ENCODE measurements around the gene STK4. TPM values are rescaled to one million over a fixed set of nuclear protein-coding genes. Genes with fewer than 3 reads are reported as not detected.
"Not testable (repeated sequence)": the region's sequence is repeated elsewhere in the genome, so short reads cannot be mapped to it uniquely, and the experiment has no call there.

The STK4 gene
- total RNA-seq, 1 experiment from 2014 or later: 49.2 TPM

GRCh38 chr20:45017857-45018256 lies 51.5 kb downstream of the STK4 start:
- peaks cover 5% of the 10 kb centered on the region; the same call in 1 of the 2 replicates for H3K4me1 ChIP-seq
- peaks cover 13% of the 10 kb centered on the region; the same call in 1 of the 2 replicates for H3K36me3 ChIP-seq
- H3K4me3 ChIP-seq: no peak overlapping the region
- no peak for DNase-seq
- no peak overlapping the region for H3K27ac ChIP-seq
- no peaks in the 10 kb centered on the region for H3K27me3 ChIP-seq
- no peaks in the 10 kb centered on the region for H3K9me3 ChIP-seq (replicated peaks)

GRCh38 chr20:45019027-45019761 lies 52.9 kb downstream of the STK4 start:
- Histone ChIP-seq H3K27me3 (no peaks in the 10 kb centered on the region), H3K4me1 (no peaks in the 10 kb centered on the region), H3K4me3 (no peak overlapping the region), H3K9me3 (replicated peaks) (no peaks in the 10 kb centered on the region), H3K36me3 (peaks cover 11% of the 10 kb centered on the region; the same call in 1 of the 2 replicates), H3K27ac (no peak overlapping the region)
- no peak for DNase-seq

- peaks cover 16% of the 10 kb centered on the region for H3K36me3 ChIP-seq
- H3K4me3 ChIP-seq: no peak overlapping the region
- H3K4me1 ChIP-seq: no peaks in the 10 kb centered on the region
- no peak overlapping the region for H3K27ac ChIP-seq
- H3K27me3 ChIP-seq: no peaks in the 10 kb centered on the region
- DNase-seq: no peak
- H3K9me3 ChIP-seq (replicated peaks): no peaks in the 10 kb centered on the region
These were observed 53.4 kb downstream of the STK4 start for GRCh38 chr20:45019762-45020123.

- no peaks in the 10 kb centered on the region for H3K9me3 ChIP-seq (replicated peaks)
- H3K36me3 ChIP-seq: peaks cover 20% of the 10 kb centered on the region
- H3K27me3 ChIP-seq: no peaks in the 10 kb centered on the region
- no peak for DNase-seq
- no peaks in the 10 kb centered on the region for H3K4me1 ChIP-seq
- H3K4me3 ChIP-seq: no peak overlapping the region
- no peak overlapping the region for H3K27ac ChIP-seq
These were observed 54.0 kb downstream of the STK4 start for GRCh38 chr20:45020236-45020886.

- no peak for DNase-seq
- Histone ChIP-seq H3K36me3 (peaks cover 26% of the 10 kb centered on the region), H3K27ac (no peak overlapping the region), H3K4me3 (no peak overlapping the region), H3K4me1 (no peaks in the 10 kb centered on the region), H3K27me3 (no peaks in the 10 kb centered on the region), H3K9me3 (replicated peaks) (no peaks in the 10 kb centered on the region)
These were observed 55.3 kb downstream of the STK4 start for GRCh38 chr20:45021631-45022030.

- H3K4me1 ChIP-seq; H3K4me3 ChIP-seq; H3K27me3 ChIP-seq; H3K27ac ChIP-seq; DNase-seq; H3K9me3 ChIP-seq (replicated peaks): not testable (repeated sequence)
- H3K36me3 ChIP-seq: peaks cover 26% of the 10 kb centered on the region
These were observed 56.8 kb downstream of the STK4 start for GRCh38 chr20:45023140-45023539.

GRCh38 chr20:45028424-45029136 lies 62.3 kb downstream of the STK4 start:
- H3K4me3 ChIP-seq: no peak overlapping the region
- DNase-seq: no peak
- no peaks in the 10 kb centered on the region for H3K27me3 ChIP-seq
- H3K4me1 ChIP-seq: peaks cover 4% of the 10 kb centered on the region; the same call in 1 of the 2 replicates
- no peaks in the 10 kb centered on the region for H3K9me3 ChIP-seq (replicated peaks)
- no peak overlapping the region for H3K27ac ChIP-seq
- peaks cover 20% of the 10 kb centered on the region for H3K36me3 ChIP-seq

GRCh38 chr20:45029884-45030283 lies 63.6 kb downstream of the STK4 start:
- H3K27ac ChIP-seq: no peak overlapping the region
- no peaks in the 10 kb centered on the region for H3K9me3 ChIP-seq (replicated peaks)
- no peak overlapping the region for H3K4me3 ChIP-seq
- DNase-seq: no peak
- peaks cover 4% of the 10 kb centered on the region; the same call in 1 of the 2 replicates for H3K4me1 ChIP-seq
- H3K36me3 ChIP-seq: peaks cover 14% of the 10 kb centered on the region
- no peaks in the 10 kb centered on the region for H3K27me3 ChIP-seq

GRCh38 chr20:45032276-45032675 lies 66.0 kb downstream of the STK4 start:
- Histone ChIP-seq H3K4me3 (no peak overlapping the region), H3K36me3 (peaks cover 3% of the 10 kb centered on the region), H3K9me3 (replicated peaks) (no peaks in the 10 kb centered on the region), H3K4me1 (peaks cover 4% of the 10 kb centered on the region; the same call in 1 of the 2 replicates), H3K27me3 (no peaks in the 10 kb centered on the region), H3K27ac (no peak overlapping the region)
- DNase-seq: no peak

- H3K27ac ChIP-seq: no peak overlapping the region
- peaks cover under 1% of the 10 kb centered on the region for H3K36me3 ChIP-seq
- no peaks in the 10 kb centered on the region for H3K9me3 ChIP-seq (replicated peaks)
- DNase-seq: no peak
- no peaks in the 10 kb centered on the region for H3K27me3 ChIP-seq
- H3K4me1 ChIP-seq: peaks cover 4% of the 10 kb centered on the region; the same call in 1 of the 2 replicates
- no peak overlapping the region for H3K4me3 ChIP-seq
These were observed 66.5 kb downstream of the STK4 start for GRCh38 chr20:45032781-45033180.

- DNase-seq: no peak
- H3K27me3 ChIP-seq: no peaks in the 10 kb centered on the region
- peaks cover 8% of the 10 kb centered on the region; the same call in 1 of the 2 replicates for H3K4me1 ChIP-seq
- no peak overlapping the region for H3K27ac ChIP-seq
- no peaks in the 10 kb centered on the region; the same call in 1 of the 2 replicates for H3K36me3 ChIP-seq
- H3K9me3 ChIP-seq (replicated peaks): no peaks in the 10 kb centered on the region
- no peak overlapping the region for H3K4me3 ChIP-seq
These were observed 68.1 kb downstream of the STK4 start for GRCh38 chr20:45034436-45034835.

- Histone ChIP-seq H3K27ac (no peak overlapping the region), H3K4me3 (no peak overlapping the region), H3K9me3 (replicated peaks) (no peaks in the 10 kb centered on the region), H3K4me1 (peaks cover 8% of the 10 kb centered on the region; the same call in 1 of the 2 replicates), H3K27me3 (no peaks in the 10 kb centered on the region), H3K36me3 (no peaks in the 10 kb centered on the region; the same call in 1 of the 2 replicates)
- DNase-seq: no peak
These were observed 69.9 kb downstream of the STK4 start for GRCh38 chr20:45036044-45036755.

- DNase-seq: no peak
- peaks cover 12% of the 10 kb centered on the region; the same call in 1 of the 2 replicates for H3K4me1 ChIP-seq
- no peaks in the 10 kb centered on the region; the same call in 1 of the 2 replicates for H3K36me3 ChIP-seq
- no peak overlapping the region for H3K27ac ChIP-seq
- H3K9me3 ChIP-seq (replicated peaks): no peaks in the 10 kb centered on the region
- H3K4me3 ChIP-seq: no peak overlapping the region
- no peaks in the 10 kb centered on the region for H3K27me3 ChIP-seq
These were observed 70.7 kb downstream of the STK4 start for GRCh38 chr20:45037050-45037449.

- DNase-seq: no peak
- H3K4me3 ChIP-seq: no peak overlapping the region
- H3K4me1 ChIP-seq: peaks cover 12% of the 10 kb centered on the region; the same call in 1 of the 2 replicates
- H3K9me3 ChIP-seq (replicated peaks): no peaks in the 10 kb centered on the region
- H3K27ac ChIP-seq: no peak overlapping the region
- H3K27me3 ChIP-seq: no peaks in the 10 kb centered on the region
- no peaks in the 10 kb centered on the region; the same call in 1 of the 2 replicates for H3K36me3 ChIP-seq
These were observed 71.3 kb downstream of the STK4 start for GRCh38 chr20:45037635-45038034.

Measured in SJCRH30 (cell line).